A549 treated with CpdA at 1 μM for 4 hours (cell line): ENCODE measurements around the gene CPLANE2. TPM values are rescaled to one million over a fixed set of nuclear protein-coding genes. Genes with fewer than 3 reads are reported as not detected.

Source experiments
- total RNA-seq: library from RNA; stranded (reverse); fragments of 200-300 nt; extraction: Qiagen RNA extraction; gene quantifications from 5 replicates; pipeline ENCODE4 v1.2.3, GENCODE V29; 2022; ENCODE audit warnings: low read depth

CPLANE2 gene
- 2.4 to 4.8 TPM (median 3.6 TPM) in 5 replicates for total RNA-seq

GRCh38 chr1:16236511-16237342 lies at the start of gene CPLANE2:
TSS of gene CPLANE2 (minus strand) at chr1:16237183. CDS start at chr1:16236742, 441 bp downstream.

GRCh38 chr1:16212251-16212961 lies 24.6 kb downstream of the CPLANE2 start, which contains the start of gene ARHGEF19:
TSS of gene ARHGEF19 (minus strand) at chr1:16212652. CDS start at chr1:16209054, 3,598 bp downstream.

Other genes starting within 250 kb of the CPLANE2 start
- 0.02 TPM in 1 of 5 replicates, not detected in the others for gene SRARP, start 232.9 kb downstream of the CPLANE2 start, total RNA-seq
- gene HSPB7, start 219.1 kb downstream of the CPLANE2 start, total RNA-seq = not detected in 5 replicates
- gene CLCNKA, start 215.1 kb downstream of the CPLANE2 start, total RNA-seq = 0.06 to 0.13 TPM (median 0.07 TPM) in 3 of 5 replicates, not detected in the others
- 0.03 to 0.09 TPM in 2 of 5 replicates, not detected in the others for gene CLCNKB, start 193.4 kb downstream of the CPLANE2 start, total RNA-seq
- 10.7 to 19.4 TPM (median 16.5 TPM) in 5 replicates for gene FAM131C, start 163.5 kb downstream of the CPLANE2 start, total RNA-seq
- 104 to 139 TPM (median 130 TPM) in 5 replicates for gene EPHA2, start 81.1 kb downstream of the CPLANE2 start, total RNA-seq
- gene ARHGEF19, start 24.5 kb downstream of the CPLANE2 start, total RNA-seq = 5.7 to 7.8 TPM (median 6.4 TPM) in 5 replicates
- 8.6 to 9.3 TPM (median 8.7 TPM) in 5 replicates for gene FBXO42, start 115.3 kb upstream of the CPLANE2 start, total RNA-seq
- 75.5 to 95.8 TPM (median 89.8 TPM) in 5 replicates for gene SZRD1, start 130.1 kb upstream of the CPLANE2 start, total RNA-seq
- gene SPATA21, start 200.2 kb upstream of the CPLANE2 start, total RNA-seq = 0.06 to 0.12 TPM (median 0.09 TPM) in 4 of 5 replicates, not detected in the other
- 40.3 to 42.7 TPM (median 40.6 TPM) in 5 replicates for gene NECAP2, start 203.5 kb upstream of the CPLANE2 start, total RNA-seq